Stomach (tissue), 9 donors: ENCODE measurements around the gene SEMA4D. TPM values are rescaled to one million over a fixed set of nuclear protein-coding genes. Genes with fewer than 3 reads are reported as not detected.

Experiments
- DNase-seq, 2 donors: peaks; one replicate each; pipeline versions ENCODE4 v3.0.0 to v3.0.0-alpha.2; 2013 to 2019
- H3K27ac ChIP-seq, 5 donors: fragments of 200-600 bp in 4 of 5; sonication (generic) in 4 of 5; one replicate each; pipeline ENCODE4 v1.5.1; 2013 to 2019; ENCODE audit warnings: mild to moderate bottlenecking in 1 of 5, moderate library complexity in 1 of 5
- H3K27me3 ChIP-seq, 3 donors: fragments of 200-600 bp; sonication (generic); one replicate each; pipeline ENCODE4 v1.5.1; 2017 to 2019; ENCODE audit warnings: mixed run types in 1 of 3
- H3K36me3 ChIP-seq, 4 donors: fragments of 200-600 bp; sonication (generic); 1 replicate in 3 of 4; 2 replicates in 1 of 4; pipeline ENCODE4 v1.5.1; 2016 to 2019
- H3K4me1 ChIP-seq, 4 donors: fragments of 200-600 bp; sonication (generic); one replicate each; pipeline ENCODE4 v1.5.1; 2016 to 2019
- H3K4me3 ChIP-seq, 4 donors: fragments of 200-600 bp; sonication (generic) in 3 of 4; one replicate each; pipeline ENCODE4 v1.5.1; 2016 to 2019; ENCODE audit warnings: mild to moderate bottlenecking in 1 of 4
- H3K9me3 ChIP-seq, 4 donors: fragments of 200-600 bp; sonication (generic); one replicate each; pipeline ENCODE4 v1.5.1; 2016 to 2019
- CTCF ChIP-seq, 7 experiments: fragments of 450-650 bp in 4 of 7; fragments of 200-600 bp in 3 of 7; sonication (generic) in 3 of 7; IDR thresholded peaks; one replicate each; pipeline ENCODE4 v1.5.1; 2016 to 2019; ENCODE audit warnings: antibody characterized with exemption in 7 of 7, control low read depth in 2 of 7, mild to moderate bottlenecking in 1 of 7
- EP300 ChIP-seq: sonication (generic); formaldehyde crosslinking; IDR thresholded peaks from one replicate; pipeline ENCODE4 v1.6.1; 2017; ENCODE audit warnings: antibody characterized with exemption
- POLR2A ChIP-seq, 4 donors: fragments of 450-650 bp; IDR thresholded peaks; one replicate each; pipeline ENCODE4 v1.6.1; 2016; ENCODE audit warnings: antibody characterized with exemption in 4 of 4, control low read depth in 2 of 4, mild to moderate bottlenecking in 1 of 4, moderate library complexity in 1 of 4
- POLR2AphosphoS5 ChIP-seq, 3 donors: sonication (generic); formaldehyde crosslinking; IDR thresholded peaks; one replicate each; pipeline ENCODE4 v1.6.1; 2016; ENCODE audit warnings: antibody characterized with exemption in 3 of 3
- WGBS, 5 donors: extraction: QIAGEN DNeasy Blood & Tissue Kit in 3 of 5; methylation state at CpG; one replicate each; pipeline versions ENCODE4 v1.1.5 to v1.1.7; 2013 to 2018; 5-methylcytosine and 5-hydroxymethylcytosine counted together
- intact Hi-C: fragments of 100-400 bp; cut with DNase I; formaldehyde crosslinking; loops from one replicate; pipeline ENCODE4 v1.15.1; 2023; ENCODE audit warnings: low total_unique reads
- polyA plus RNA-seq, 3 donors: library from polyadenylated mRNA; stranded (reverse); fragments of 200-250 nt; gene quantifications; one replicate each; pipeline ENCODE4 v1.2.3, GENCODE V29; 2013
- total RNA-seq, 5 donors: library from RNA; depleted of rRNA; stranded (reverse); fragments of >200 nt; gene quantifications; one replicate each; pipeline versions ENCODE4 v1.1.0 to v1.2.3, GENCODE V29; 2014 to 2016
- donor health status: healthy with polysubstance abuse.
- donor health status: Bipolar disorder and iron deficiency.
- donor health status: healthy.

Gene SEMA4D
- total and polyA plus RNA-seq, 8 donors: 4.9 to 43.3 (median 12.5) TPM

DNA sequence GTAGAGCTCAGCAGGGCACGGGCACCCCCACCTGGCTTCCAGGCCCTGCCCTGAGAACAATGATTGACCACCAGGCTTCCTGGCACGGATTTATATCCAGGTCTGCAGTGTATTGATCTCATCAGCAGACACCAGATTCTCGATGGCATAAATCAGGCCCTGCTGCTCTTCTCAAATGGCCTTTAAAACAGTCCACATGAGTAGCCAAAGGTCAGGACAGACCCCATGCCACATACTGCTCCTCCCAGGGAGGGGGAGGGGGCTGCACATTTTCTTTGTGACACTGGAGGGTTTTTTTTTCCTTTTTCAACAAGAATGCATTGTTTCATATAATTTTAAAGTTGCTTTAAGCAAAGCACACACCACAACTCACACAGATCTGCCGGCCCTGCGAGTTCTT, 85.4 kb downstream of the SEMA4D start:
- H3K27ac ChIP-seq: no peak overlapping the region
- peaks cover 0 to under 1% (median 0%) of the 10 kb centered on the region in 4 donors for H3K9me3 ChIP-seq
- H3K27me3 ChIP-seq: no peaks in the 10 kb centered on the region
- no peak for DNase-seq
- peaks cover 0 to 24% (median 15%) of the 10 kb centered on the region in 4 donors for H3K36me3 ChIP-seq
- TF ChIP-seq CTCF (IDR thresholded peaks at IDR 0.05): no peak
- no peak for TF ChIP-seq EP300
- TF ChIP-seq POLR2AphosphoS5 (IDR thresholded peaks at IDR 0.05): no peak
- TF ChIP-seq POLR2A (IDR thresholded peaks at IDR 0.05): no peak
- intact Hi-C loops: no loop called here
- H3K4me3 ChIP-seq: no peak overlapping the region
- H3K4me1 ChIP-seq: peaks cover 0 to 30% (median 7%) of the 10 kb centered on the region in 4 donors
- WGBS, 5 donors: 83 to 92% (median 88%) methylated on average over 5 of the region's 5 CpGs

DNA sequence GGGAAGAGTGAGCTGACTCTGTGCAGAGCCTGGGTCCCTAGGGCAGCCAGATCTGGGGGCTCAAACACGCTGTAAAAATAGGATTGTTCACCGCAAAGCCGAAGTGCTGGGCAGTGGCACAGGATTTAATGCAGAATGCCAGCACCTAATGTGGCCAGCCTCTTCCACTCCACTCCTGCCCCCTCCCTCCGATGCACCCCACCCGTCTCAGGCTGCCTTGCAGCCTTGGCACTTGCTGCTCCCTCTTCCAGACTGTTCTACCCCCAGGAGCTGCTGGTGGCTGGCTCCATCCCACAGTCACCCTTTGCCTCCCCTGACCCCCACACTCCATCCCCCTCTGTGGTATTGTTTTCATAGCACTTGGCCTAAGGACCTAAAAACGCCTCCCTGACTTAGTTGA, 86.2 kb downstream of the SEMA4D start:
- DNase-seq: no peak
- Histone ChIP-seq H3K4me1 (peaks cover under 1 to 32% (median 7%) of the 10 kb centered on the region in 4 donors), H3K27me3 (no peaks in the 10 kb centered on the region), H3K9me3 (peaks cover 0 to 6% (median 0%) of the 10 kb centered on the region in 4 donors), H3K27ac (peak overlapping the region in 1 of 5 donors; percentile 10), H3K36me3 (peaks cover 0 to 24% (median 15%) of the 10 kb centered on the region in 4 donors), H3K4me3 (no peak overlapping the region)
- TF ChIP-seq CTCF (IDR thresholded peaks at IDR 0.05): no peak
- TF ChIP-seq EP300: no peak
- no peak for TF ChIP-seq POLR2AphosphoS5 (IDR thresholded peaks at IDR 0.05)
- no peak for TF ChIP-seq POLR2A (IDR thresholded peaks at IDR 0.05)
- WGBS, 5 donors: 88 to 95% (median 90%) methylated on average over 6 of the region's 6 CpGs
- intact Hi-C loops: no loop called here

DNA sequence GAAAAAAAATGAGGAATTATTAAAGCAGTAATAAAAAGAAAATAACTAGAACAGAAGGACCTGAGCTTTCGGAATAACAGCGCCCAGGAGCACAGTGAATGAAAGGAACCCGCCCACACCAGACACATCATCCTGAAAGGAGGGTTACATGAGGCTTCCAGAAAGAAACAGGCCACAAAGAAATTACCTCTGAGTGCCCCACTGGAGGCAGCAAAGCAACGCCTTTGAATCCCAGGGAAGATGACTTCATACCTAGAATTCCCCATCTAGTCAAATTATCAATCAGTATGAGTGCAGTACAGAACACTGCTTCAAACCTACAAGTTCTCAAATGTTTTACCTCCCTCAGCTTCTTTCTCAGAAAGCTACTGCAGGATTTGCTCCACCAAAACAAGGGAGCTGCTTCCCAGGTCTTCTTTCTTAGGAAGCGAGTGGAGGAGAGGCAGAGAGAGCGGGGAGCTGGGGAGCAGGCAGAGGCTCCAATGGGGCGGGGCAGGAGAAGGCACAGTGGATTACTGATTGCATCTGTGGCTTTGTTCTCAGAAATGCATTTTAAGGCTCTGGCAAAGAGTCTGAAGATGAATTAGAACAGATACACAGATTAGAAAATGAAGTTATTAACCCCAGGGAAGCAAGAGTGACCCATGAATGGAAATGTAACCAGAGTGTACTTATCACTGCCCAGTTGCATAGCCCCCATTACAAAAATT, 87.1 kb downstream of the SEMA4D start:
- Histone ChIP-seq H3K27me3 (no peaks in the 10 kb centered on the region), H3K27ac (no peak overlapping the region), H3K4me1 (peaks cover 3 to 40% (median 12%) of the 10 kb centered on the region in 4 donors), H3K9me3 (peaks cover 0 to 6% (median 0%) of the 10 kb centered on the region in 4 donors), H3K36me3 (peaks cover 0 to 24% (median 11%) of the 10 kb centered on the region in 4 donors), H3K4me3 (no peak overlapping the region)
- WGBS, 5 donors: 73 to 88% (median 85%) methylated on average over 7 of the region's 7 CpGs
- TF ChIP-seq EP300: no peak
- TF ChIP-seq POLR2A (IDR thresholded peaks at IDR 0.05): no peak
- no peak for TF ChIP-seq CTCF (IDR thresholded peaks at IDR 0.05)
- no peak for TF ChIP-seq POLR2AphosphoS5 (IDR thresholded peaks at IDR 0.05)
- intact Hi-C loops: no loop called here
- no peak for DNase-seq

DNA sequence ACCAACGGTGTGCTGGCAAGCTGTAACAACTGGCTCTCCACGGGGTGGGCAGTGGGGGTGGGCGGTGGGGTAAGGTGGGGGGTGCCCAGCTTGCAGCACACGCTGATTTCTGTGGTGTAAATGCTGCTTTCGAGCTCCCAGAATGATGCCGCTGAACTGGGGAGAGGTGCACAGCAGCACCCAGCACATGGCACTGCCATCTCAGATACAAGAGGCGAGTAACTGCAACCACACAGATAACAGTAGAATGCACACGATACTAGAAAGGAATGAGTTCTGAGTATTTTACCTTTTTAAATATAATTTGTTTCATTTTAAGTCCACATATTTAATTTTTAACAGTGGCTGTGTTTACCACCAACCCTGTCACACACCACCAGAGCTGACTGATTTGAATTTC, 87.9 kb downstream of the SEMA4D start:
- WGBS, 5 donors: 75 to 86% (median 82%) methylated on average over 8 of the region's 8 CpGs
- Histone ChIP-seq H3K4me3 (no peak overlapping the region), H3K27me3 (no peaks in the 10 kb centered on the region), H3K4me1 (peaks cover 3 to 46% (median 16%) of the 10 kb centered on the region in 4 donors), H3K36me3 (peaks cover 0 to 30% (median 16%) of the 10 kb centered on the region in 4 donors), H3K27ac (peak overlapping the region in 1 of 5 donors; percentile 8), H3K9me3 (peaks cover 0 to 6% (median 0%) of the 10 kb centered on the region in 4 donors)
- intact Hi-C loops: no loop called here
- TF ChIP-seq EP300: no peak
- TF ChIP-seq POLR2A (IDR thresholded peaks at IDR 0.05): no peak
- no peak for TF ChIP-seq CTCF (IDR thresholded peaks at IDR 0.05)
- TF ChIP-seq POLR2AphosphoS5 (IDR thresholded peaks at IDR 0.05): no peak
- no peak for DNase-seq
